Fibroblast of skin of left quadriceps (primary cell): ENCODE data around the gene NAPB.

Experiments used
- DNase-seq, 2 experiments: peaks; one replicate each; pipeline ENCODE4 v3.0.0-alpha.2; 2013; ENCODE audit warnings: low read depth in 2 of 2

Gene NAPB

GRCh38 chr20:23344336-23344735, 77.0 kb downstream of the NAPB start:
- no peak for DNase-seq

DNA sequence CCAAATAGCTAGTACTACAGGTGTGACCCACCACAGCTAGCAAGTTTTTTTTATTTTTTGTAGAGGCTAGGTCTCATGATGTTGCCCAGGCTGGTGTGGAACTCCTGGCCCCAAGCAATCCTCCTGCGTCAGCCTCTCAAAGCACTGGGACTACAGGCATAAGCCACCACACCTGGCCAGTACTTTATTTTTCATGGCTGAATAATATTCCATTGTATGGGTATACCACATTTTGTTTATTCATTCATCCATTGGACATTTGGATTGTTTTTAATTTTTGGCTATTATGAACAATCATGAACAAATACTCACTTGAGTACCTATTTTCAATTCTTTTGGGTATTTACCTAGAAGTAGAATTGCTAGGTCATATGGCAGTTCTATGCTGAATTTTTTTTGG, 77.7 kb downstream of the NAPB start:
- no peak for DNase-seq

DNA sequence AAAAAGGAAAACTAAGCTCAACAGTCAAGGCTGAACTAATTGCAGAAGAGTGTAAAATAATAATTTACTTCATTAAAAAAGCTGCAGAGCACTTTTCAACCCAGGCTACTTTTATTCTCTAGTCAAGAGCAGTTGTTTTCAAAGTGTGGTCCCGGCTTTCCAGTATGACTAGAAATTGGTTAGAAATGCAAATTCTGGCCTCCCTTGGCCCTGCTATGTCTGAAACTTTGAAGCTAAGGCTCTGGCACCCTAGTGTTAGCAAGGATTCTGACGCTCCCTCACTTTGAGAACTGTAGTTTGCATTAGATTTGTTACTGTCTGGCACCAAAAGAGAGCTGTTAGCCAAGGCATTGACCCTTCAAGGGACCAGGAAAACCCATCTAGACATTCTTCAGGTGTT, 80.2 kb downstream of the NAPB start:
- DNase-seq, result no peak

- peak in 1 of 2 experiments; percentile 36 for DNase-seq
Measured at GRCh38 chr20:23340524-23340923, 80.8 kb downstream of the NAPB start.

- DNase-seq, result no peak
Measured at GRCh38 chr20:23339986-23340385, 81.3 kb downstream of the NAPB start.

DNA sequence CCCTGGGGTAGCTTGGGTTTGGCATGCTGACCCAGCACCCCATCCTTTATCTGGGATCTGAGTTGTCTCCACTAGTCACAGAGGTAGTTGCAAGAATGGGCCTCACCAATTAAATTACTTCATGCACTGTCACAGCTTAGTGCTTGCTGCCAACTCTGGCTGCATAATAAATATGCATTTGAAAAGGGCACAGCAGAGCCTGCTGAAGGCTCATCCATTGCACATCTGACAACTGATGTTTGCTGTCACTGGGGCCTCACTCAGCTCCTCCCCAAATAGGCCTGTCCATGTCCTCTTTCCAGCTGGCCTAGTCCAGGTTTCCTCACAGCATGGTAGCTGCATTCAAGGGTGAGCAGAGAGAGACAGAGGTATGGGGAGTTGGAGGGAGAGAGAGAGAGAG, 84.0 kb downstream of the NAPB start:
- DNase-seq, result no peak

- DNase-seq, result no peak
Measured at GRCh38 chr20:23336476-23336875, 84.8 kb downstream of the NAPB start.

DNA sequence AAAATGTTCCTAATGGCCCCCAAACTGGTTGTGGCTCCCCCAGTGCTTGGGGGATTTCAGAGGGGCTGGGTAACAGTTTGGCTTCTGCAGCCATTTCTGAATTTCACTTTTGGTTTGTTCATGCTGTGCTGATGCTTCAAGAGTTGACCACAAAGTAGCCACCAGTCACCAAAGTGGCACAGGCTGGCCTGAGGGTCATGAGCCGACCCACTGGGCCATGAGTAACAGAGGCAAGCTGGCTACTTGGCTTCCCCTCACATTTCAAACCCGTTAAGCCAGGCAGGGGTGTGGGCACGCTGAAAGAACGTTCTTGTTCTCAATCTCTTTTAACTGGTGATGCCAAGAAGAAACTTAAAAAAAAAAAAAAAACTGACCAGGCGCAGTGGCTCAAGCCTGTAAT, 85.8 kb downstream of the NAPB start:
- DNase-seq, result no peak

GRCh38 chr20:23334111-23334510, 87.2 kb downstream of the NAPB start:
- DNase-seq, result no peak

DNA sequence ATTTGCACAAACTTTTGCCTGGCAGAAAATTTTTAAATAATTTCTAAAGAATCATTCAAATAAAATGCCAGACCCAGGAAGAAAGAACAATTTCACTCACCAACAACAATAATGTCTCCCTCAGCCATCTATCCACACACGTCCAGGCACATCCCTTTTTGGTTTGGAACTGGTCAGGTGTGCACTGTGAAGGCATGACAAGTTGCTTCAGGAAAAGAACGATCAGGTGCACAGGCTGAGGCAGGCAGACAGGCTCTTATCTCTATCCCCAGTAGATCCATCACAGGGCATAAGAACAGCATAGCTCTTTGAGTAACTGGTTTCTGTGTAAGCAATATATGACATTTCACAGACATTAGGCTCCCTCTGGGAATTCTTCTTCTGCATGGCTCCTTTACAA, 88.8 kb downstream of the NAPB start:
- no peak for DNase-seq

DNA sequence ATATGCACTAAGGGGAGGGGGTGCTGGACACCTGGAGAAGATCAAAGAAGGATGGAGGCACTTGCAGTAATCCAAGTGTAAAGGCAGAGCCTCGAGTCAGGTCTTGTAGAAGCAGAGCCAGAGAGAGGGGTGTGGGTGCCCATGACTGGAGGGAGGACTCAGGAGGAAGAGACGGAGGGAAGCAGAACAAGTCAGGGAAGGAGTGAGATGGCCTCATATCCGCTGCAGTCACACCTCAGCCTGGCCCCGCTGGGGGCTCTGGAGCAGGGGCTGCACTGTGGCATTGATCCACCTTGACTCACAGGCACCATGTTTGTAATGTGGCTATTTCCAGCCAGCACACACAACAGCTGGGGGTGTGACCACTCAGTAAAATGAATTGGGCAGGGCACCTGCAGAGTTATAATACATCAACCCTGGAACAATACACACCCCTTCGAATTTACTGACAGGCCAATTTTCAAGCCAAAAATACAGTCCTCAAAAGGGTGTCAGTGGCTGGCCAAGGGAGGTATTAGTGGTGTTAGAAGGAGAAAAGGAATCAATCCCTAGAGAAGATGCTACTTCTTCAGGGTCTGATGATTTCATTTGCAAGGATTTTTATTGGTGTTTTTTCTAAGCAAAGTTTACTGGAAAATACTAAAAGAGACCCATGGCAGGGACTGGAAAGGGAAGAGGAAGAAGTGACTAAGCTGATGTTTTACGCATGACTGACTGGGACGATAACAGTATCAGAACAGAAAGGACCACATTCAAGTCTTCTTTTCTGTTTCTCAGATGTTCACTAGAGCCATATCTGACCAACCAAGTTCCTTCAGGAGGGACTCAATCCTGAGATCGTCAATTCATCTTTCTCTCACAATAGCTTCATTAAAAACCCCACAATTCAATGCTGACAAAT, 89.6 kb downstream of the NAPB start:
- no peak for DNase-seq

- DNase-seq, result no peak
Measured at GRCh38 chr20:23327617-23328333, 93.5 kb downstream of the NAPB start.

- no peak for DNase-seq
Measured at GRCh38 chr20:23326774-23327173, 94.5 kb downstream of the NAPB start.

- no peak for DNase-seq
Measured at GRCh38 chr20:23325107-23325506, 96.2 kb downstream of the NAPB start.
